Endothelial cell of umbilical vein (primary cell): ENCODE data around the gene TMEM151A. TPM values are rescaled to one million over a fixed set of nuclear protein-coding genes. Genes with fewer than 3 reads are reported as not detected.

ENCODE experiments used
- BruUV-seq: library from RNA; stranded (reverse); fragments of 400-500 nt; replicated peaks from 2 replicates; lab custom pipeline; 2021; lab: Mats Ljungman, UMichigan
- CTCF ChIA-PET: fragments of 300-600, 350-600 bp; sonication (Branson Sonifier 250); formaldehyde crosslinking; loops from one replicate; lab custom pipeline; 2021; ENCODE audit warnings: antibody characterized with exemption, inconsistent platforms; lab: Charles Lee
- POLR2A ChIA-PET: fragments of 300-600, 350-600 bp; sonication (Branson Sonifier 250); formaldehyde crosslinking; loops from one replicate; lab custom pipeline; 2021; ENCODE audit warnings: antibody characterized with exemption, inconsistent platforms; lab: Charles Lee
- DNase-seq: peaks from one replicate; pipeline ENCODE4 v3.0.0-alpha.2; 2011; ENCODE audit warnings: low read depth, low spot score
- FAIRE-seq: peaks from 2 replicates; lab custom pipeline; 2011; peaks lifted over from hg19 to GRCh38; lab: Jason Lieb, UNC
- H2AFZ ChIP-seq: 2 replicates; pipeline ENCODE4 v1.6.0; 2012; ENCODE audit warnings: low read depth, low read length, control low read depth, inconsistent platforms
- H3K27ac ChIP-seq: 2 replicates; pipeline ENCODE4 v1.5.1; 2011; ENCODE audit warnings: low read depth, mild to moderate bottlenecking, control low read depth, low read length, moderate library complexity; ENCODE audit not compliant: insufficient read depth
- H3K27me3 ChIP-seq, 2 experiments: 2 replicates each; pipeline versions ENCODE4 v1.6.0 to v1.6.1; 2011; ENCODE audit warnings: low read length in 2 of 2, mixed read lengths in 1 of 2; ENCODE audit not compliant: control insufficient read depth in 2 of 2, insufficient read depth in 2 of 2
- H3K36me3 ChIP-seq, 2 experiments: 2 replicates in 1 of 2; 3 replicates in 1 of 2; pipeline ENCODE4 v1.5.1; 2011; ENCODE audit warnings: low read length in 2 of 2, mild to moderate bottlenecking in 1 of 2, moderate library complexity in 1 of 2; ENCODE audit not compliant: control insufficient read depth in 2 of 2, insufficient read depth in 2 of 2; ENCODE audit errors: extremely low read depth in 1 of 2
- H3K4me1 ChIP-seq: 3 replicates; pipeline ENCODE4 v1.5.1; 2011; ENCODE audit warnings: mild to moderate bottlenecking, low read length; ENCODE audit not compliant: control insufficient read depth, insufficient read depth; ENCODE audit errors: extremely low read depth
- H3K4me2 ChIP-seq: 2 replicates; pipeline ENCODE4 v1.6.1; 2011; ENCODE audit warnings: low read length, control low read depth, mixed read lengths; ENCODE audit not compliant: insufficient read depth
- H3K4me3 ChIP-seq, 3 experiments: fragments of 200-600 bp in 1 of 3; sonication (generic), shearing (Covaris generic) in 1 of 3; replicated peaks in 1 of 3; 2 replicates each; pipeline ENCODE4 v1.5.1; 2011 to 2016; ENCODE audit warnings: control low read depth in 3 of 3, low read length in 3 of 3, mild to moderate bottlenecking in 2 of 3, inconsistent platforms in 1 of 3, low read depth in 1 of 3, moderate library complexity in 1 of 3; ENCODE audit not compliant: insufficient read depth in 1 of 3
- H3K79me2 ChIP-seq: 2 replicates; pipeline ENCODE4 v1.6.0; 2012; ENCODE audit warnings: low read length, inconsistent platforms; ENCODE audit not compliant: control insufficient read depth, insufficient read depth
- H3K9ac ChIP-seq: replicated peaks from 2 replicates; pipeline ENCODE3; 2011; ENCODE audit warnings: low read length, control low read depth; ENCODE audit not compliant: insufficient read depth; ENCODE audit errors: extremely low read depth
- H3K9me1 ChIP-seq: replicated peaks from 3 replicates; pipeline ENCODE4 v1.6.0; 2011; ENCODE audit warnings: mild to moderate bottlenecking, low read length; ENCODE audit not compliant: control insufficient read depth, insufficient read depth; ENCODE audit errors: extremely low read depth
- H3K9me3 ChIP-seq: replicated peaks from 2 replicates; pipeline ENCODE4 v1.5.1; 2012; ENCODE audit warnings: low read length, inconsistent platforms; ENCODE audit not compliant: control insufficient read depth, insufficient read depth
- H4K20me1 ChIP-seq: replicated peaks from 2 replicates; pipeline ENCODE3; 2011; ENCODE audit warnings: mild to moderate bottlenecking, low read length; ENCODE audit not compliant: control insufficient read depth, insufficient read depth; ENCODE audit errors: extremely low read depth
- EZH2 ChIP-seq: IDR thresholded peaks from 2 replicates; pipeline ENCODE4 v1.6.1; 2012; ENCODE audit warnings: borderline replicate concordance, low read depth, mild to moderate bottlenecking, moderate library complexity, low read length, inconsistent platforms; ENCODE audit not compliant: severe bottlenecking
- FOS ChIP-seq: IDR thresholded peaks from 2 replicates; pipeline ENCODE4 v1.6.1; 2011; ENCODE audit warnings: mild to moderate bottlenecking, low read length, moderate library complexity, borderline replicate concordance; ENCODE audit not compliant: insufficient read depth
- GATA2 ChIP-seq: IDR thresholded peaks from 2 replicates; pipeline ENCODE4 v1.7.0; 2011; ENCODE audit warnings: low read depth, mild to moderate bottlenecking, moderate library complexity, mixed read lengths, low read length; ENCODE audit not compliant: insufficient read length, insufficient read depth
- JUN ChIP-seq: IDR thresholded peaks from 2 replicates; pipeline ENCODE4 v1.6.1; 2011; ENCODE audit warnings: borderline replicate concordance, low read depth; ENCODE audit not compliant: insufficient read length, insufficient read depth
- MAX ChIP-seq: IDR thresholded peaks from 2 replicates; pipeline ENCODE4 v1.6.1; 2011; ENCODE audit not compliant: insufficient read depth, insufficient read length
- MYC ChIP-seq: IDR thresholded peaks from one replicate; pipeline ENCODE4 v1.6.1; 2011; ENCODE audit warnings: mild to moderate bottlenecking, low read depth, low read length
- POLR2A ChIP-seq: IDR thresholded peaks from 2 replicates; pipeline ENCODE4 v1.6.1; 2012; ENCODE audit warnings: low read depth, mild to moderate bottlenecking, control low read depth, low read length
- POLR2AphosphoS5 ChIP-seq: IDR thresholded peaks from 2 replicates; pipeline ENCODE4 v1.6.1; 2012; ENCODE audit warnings: low read depth, mild to moderate bottlenecking, control low read depth, low read length, moderate library complexity; ENCODE audit not compliant: insufficient read depth
- dilution Hi-C: fragments of 300-500 bp; cut with MboI; formaldehyde crosslinking; loops from one replicate; pipeline ENCODE4 v1.15.0; 2019; ENCODE audit warnings: low sequenced_read_pairs; ENCODE audit not compliant: extremely low pct_ligation_motif_present
- intact Hi-C: fragments of 100-400 bp; cut with micrococcal nuclease; formaldehyde crosslinking; loops from one replicate; pipeline ENCODE4 v1.10.0; 2022
- polyA plus RNA-seq, 4 experiments: library from polyadenylated mRNA; depleted of rRNA in 3 of 4; stranded (reverse) in 3 of 4; unstranded in 1 of 4; fragments of >200 nt; gene quantifications; 2 replicates each; pipeline versions ENCODE4 v1.2.1 to v1.2.3, GENCODE V29; 2011 to 2012; ENCODE audit warnings: missing spikeins in 1 of 4
- total RNA-seq: library from RNA; stranded (reverse); gene quantifications from 2 replicates; pipeline ENCODE4 v1.2.3, GENCODE V29; 2021
- TF ChIP-seq, protein P1 (sequence below), 2 donors: IDR thresholded peaks; 1 replicate in 1 of 2; 2 replicates in 1 of 2; pipeline ENCODE4 v1.5.1; 2011; ENCODE audit warnings: low read length in 2 of 2, mild to moderate bottlenecking in 2 of 2, moderate library complexity in 2 of 2, control low read depth in 1 of 2, inconsistent platforms in 1 of 2, low read depth in 1 of 2; ENCODE audit not compliant: insufficient read depth in 1 of 2; ENCODE audit errors: extremely low read depth in 1 of 2

The TMEM151A gene
- total and polyA plus RNA-seq, 2 donors (not counting 3 experiments of a cell fraction or from before 2014, with no cell fraction given) = not detected

DNA sequence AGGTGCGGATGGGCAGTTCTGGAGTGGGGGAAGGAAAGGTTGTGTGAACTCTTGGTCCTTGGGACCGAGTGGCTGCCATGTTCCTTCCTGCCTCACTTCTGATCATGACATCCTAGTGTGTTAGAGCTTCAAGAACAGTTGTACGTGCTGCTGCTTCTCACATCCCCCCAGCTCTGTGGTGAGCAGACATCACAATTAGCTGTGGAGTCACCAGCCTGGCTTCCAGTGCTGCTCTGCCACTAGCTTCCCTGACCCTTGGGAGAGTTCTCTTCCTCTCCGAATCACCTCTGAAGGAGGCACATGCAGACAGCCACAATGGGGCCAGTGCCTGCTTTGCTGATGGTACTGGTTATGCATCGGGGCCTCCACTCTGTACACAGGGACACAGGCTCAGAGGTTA is 29.5 kb upstream of the TMEM151A start:
- POLR2A ChIA-PET = no interaction called here
- H3K79me2 ChIP-seq = peaks cover 4% of the 10 kb centered on the region
- no peaks in the 10 kb centered on the region for H3K9me3 ChIP-seq
- H3K4me2 ChIP-seq = no peak overlapping the region
- H3K27ac ChIP-seq = no peak overlapping the region
- no peak for DNase-seq
- dilution Hi-C loops (no loop called here), intact Hi-C loops (no loop called here)
- no peak overlapping the region for H3K4me3 ChIP-seq
- H4K20me1 ChIP-seq = no peaks in the 10 kb centered on the region
- peaks cover 0 to 42% of the 10 kb centered on the region in 2 experiments for H3K36me3 ChIP-seq
- CTCF ChIA-PET = interaction anchor here (2.3 kb wide), 1 partner anchor 20 kb away, joined by 7 read pairs; no protein-coding TSS in a partner anchor
- no peak overlapping the region for H2AFZ ChIP-seq
- BruUV-seq = no TSS peak
- TF ChIP-seq POLR2AphosphoS5 (no peak), GATA2 (no peak), MAX (no peak), FOS (no peak), JUN (no peak), MYC (no peak), POLR2A (no peak), EZH2 (no peak)
- TF ChIP-seq, protein P1, sequence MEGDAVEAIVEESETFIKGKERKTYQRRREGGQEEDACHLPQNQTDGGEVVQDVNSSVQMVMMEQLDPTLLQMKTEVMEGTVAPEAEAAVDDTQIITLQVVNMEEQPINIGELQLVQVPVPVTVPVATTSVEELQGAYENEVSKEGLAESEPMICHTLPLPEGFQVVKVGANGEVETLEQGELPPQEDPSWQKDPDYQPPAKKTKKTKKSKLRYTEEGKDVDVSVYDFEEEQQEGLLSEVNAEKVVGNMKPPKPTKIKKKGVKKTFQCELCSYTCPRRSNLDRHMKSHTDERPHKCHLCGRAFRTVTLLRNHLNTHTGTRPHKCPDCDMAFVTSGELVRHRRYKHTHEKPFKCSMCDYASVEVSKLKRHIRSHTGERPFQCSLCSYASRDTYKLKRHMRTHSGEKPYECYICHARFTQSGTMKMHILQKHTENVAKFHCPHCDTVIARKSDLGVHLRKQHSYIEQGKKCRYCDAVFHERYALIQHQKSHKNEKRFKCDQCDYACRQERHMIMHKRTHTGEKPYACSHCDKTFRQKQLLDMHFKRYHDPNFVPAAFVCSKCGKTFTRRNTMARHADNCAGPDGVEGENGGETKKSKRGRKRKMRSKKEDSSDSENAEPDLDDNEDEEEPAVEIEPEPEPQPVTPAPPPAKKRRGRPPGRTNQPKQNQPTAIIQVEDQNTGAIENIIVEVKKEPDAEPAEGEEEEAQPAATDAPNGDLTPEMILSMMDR (IDR thresholded peaks at IDR 0.05; ENCODE audit: extremely low read depth in 1 of 2, insufficient read depth in 1 of 2, low read depth in 1 of 2, low read length in 2 of 2) = no peak
- no peaks in the 10 kb centered on the region for H3K27me3 ChIP-seq
- FAIRE-seq = no peak
- H3K9ac ChIP-seq = no peak overlapping the region
- peaks cover 8% of the 10 kb centered on the region for H3K4me1 ChIP-seq
- no peaks in the 10 kb centered on the region for H3K9me1 ChIP-seq
